Astrocyte (in vitro differentiated cells and primary cell): ENCODE results near the gene ABCA3.

Experiments used
- EZH2 ChIP-seq: IDR thresholded peaks from 2 replicates; pipeline ENCODE4 v1.6.1; 2012; ENCODE audit warnings: mild to moderate bottlenecking, low read length, inconsistent platforms; ENCODE audit not compliant: insufficient read depth
- TF ChIP-seq, protein P1 (sequence below): IDR thresholded peaks from 2 replicates; pipeline ENCODE4 v1.5.1; 2011; ENCODE audit warnings: low read depth, mild to moderate bottlenecking, inconsistent platforms, low read length, moderate library complexity; ENCODE audit not compliant: insufficient read depth

DNA sequence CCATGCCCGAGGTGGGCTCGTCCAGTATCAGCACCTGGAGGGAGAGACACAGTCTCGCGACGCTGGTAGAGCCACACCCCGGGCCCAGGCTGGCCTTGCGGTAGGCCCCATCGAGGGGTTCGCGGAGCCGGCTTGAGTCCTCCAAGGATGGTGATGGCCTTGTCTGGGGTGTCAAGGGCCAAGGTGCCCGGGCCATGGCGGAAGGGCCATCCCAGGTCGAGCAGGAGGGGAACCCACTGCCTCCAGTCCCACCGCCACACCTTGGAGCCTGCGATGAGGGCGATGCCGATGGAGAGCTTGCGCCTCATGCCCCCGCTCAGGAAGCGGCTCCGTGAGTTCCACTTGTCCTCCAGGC is 43.0 kb downstream of the ABCA3 start:
- TF ChIP-seq, protein P1, sequence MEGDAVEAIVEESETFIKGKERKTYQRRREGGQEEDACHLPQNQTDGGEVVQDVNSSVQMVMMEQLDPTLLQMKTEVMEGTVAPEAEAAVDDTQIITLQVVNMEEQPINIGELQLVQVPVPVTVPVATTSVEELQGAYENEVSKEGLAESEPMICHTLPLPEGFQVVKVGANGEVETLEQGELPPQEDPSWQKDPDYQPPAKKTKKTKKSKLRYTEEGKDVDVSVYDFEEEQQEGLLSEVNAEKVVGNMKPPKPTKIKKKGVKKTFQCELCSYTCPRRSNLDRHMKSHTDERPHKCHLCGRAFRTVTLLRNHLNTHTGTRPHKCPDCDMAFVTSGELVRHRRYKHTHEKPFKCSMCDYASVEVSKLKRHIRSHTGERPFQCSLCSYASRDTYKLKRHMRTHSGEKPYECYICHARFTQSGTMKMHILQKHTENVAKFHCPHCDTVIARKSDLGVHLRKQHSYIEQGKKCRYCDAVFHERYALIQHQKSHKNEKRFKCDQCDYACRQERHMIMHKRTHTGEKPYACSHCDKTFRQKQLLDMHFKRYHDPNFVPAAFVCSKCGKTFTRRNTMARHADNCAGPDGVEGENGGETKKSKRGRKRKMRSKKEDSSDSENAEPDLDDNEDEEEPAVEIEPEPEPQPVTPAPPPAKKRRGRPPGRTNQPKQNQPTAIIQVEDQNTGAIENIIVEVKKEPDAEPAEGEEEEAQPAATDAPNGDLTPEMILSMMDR: no peak
- no peak for TF ChIP-seq EZH2
